Measurements from ENCODE around the gene SWI5.
"Not testable (repeated sequence)": the region's sequence is repeated elsewhere in the genome, so short reads cannot be mapped to it uniquely, and the experiment has no call there.

The SWI5 gene

GRCh38 chr9:128279088-128280073 is 3.3 kb downstream of the SWI5 start:
- not testable (repeated sequence) for DNase-seq (ENCODE audit: low spot score)

GRCh38 chr9:128280084-128280622 is 4.1 kb downstream of the SWI5 start:
- no peak for DNase-seq (ENCODE audit: low spot score)

GRCh38 chr9:128282500-128282899 is 6.4 kb downstream of the SWI5 start:
- DNase-seq (ENCODE audit: low spot score), result no peak

GRCh38 chr9:128285033-128285784 is 9.1 kb downstream of the SWI5 start:
- DNase-seq (ENCODE audit: low spot score), result no peak

GRCh38 chr9:128286440-128286839 is 10.4 kb downstream of the SWI5 start:
- DNase-seq (ENCODE audit: low spot score), result no peak

GRCh38 chr9:128288273-128289004 is 12.4 kb downstream of the SWI5 start:
- no peak for DNase-seq (ENCODE audit: low spot score)

GRCh38 chr9:128292009-128292408 is 15.9 kb downstream of the SWI5 start:
- no peak for DNase-seq (ENCODE audit: low spot score)

GRCh38 chr9:128293091-128293490 is 17.0 kb downstream of the SWI5 start:
- no peak for DNase-seq (ENCODE audit: low spot score)

GRCh38 chr9:128294142-128294541 is 18.1 kb downstream of the SWI5 start:
- DNase-seq (ENCODE audit: low spot score), result no peak

GRCh38 chr9:128296340-128297220 is 20.5 kb downstream of the SWI5 start:
- DNase-seq (ENCODE audit: low spot score), result no peak

GRCh38 chr9:128297221-128297773 is 21.2 kb downstream of the SWI5 start:
- DNase-seq (ENCODE audit: low spot score), result no peak

- no peak for DNase-seq (ENCODE audit: low spot score)
Observed at GRCh38 chr9:128298535-128299482, 22.7 kb downstream of the SWI5 start.

- DNase-seq (ENCODE audit: low spot score), result no peak
Observed at GRCh38 chr9:128304136-128304970, 28.3 kb downstream of the SWI5 start.

GRCh38 chr9:128304971-128305288 is 28.9 kb downstream of the SWI5 start:
- no peak for DNase-seq (ENCODE audit: low spot score)

- no peak for DNase-seq (ENCODE audit: low spot score)
Observed at GRCh38 chr9:128309551-128309950, 33.5 kb downstream of the SWI5 start.

GRCh38 chr9:128310461-128310860 is 34.4 kb downstream of the SWI5 start:
- DNase-seq (ENCODE audit: low spot score), result no peak

- no peak for DNase-seq (ENCODE audit: low spot score)
Observed at GRCh38 chr9:128314697-128315096, 38.6 kb downstream of the SWI5 start.

- no peak for DNase-seq (ENCODE audit: low spot score)
Observed at GRCh38 chr9:128316421-128316820, 40.3 kb downstream of the SWI5 start.

- no peak for DNase-seq (ENCODE audit: low spot score)
Observed at GRCh38 chr9:128317629-128318028, 41.6 kb downstream of the SWI5 start.
